ENCODE data around the gene ELOF1.
A peak's percentile ranks its signal among the peaks of the same experiment; 100 is the strongest.
"Not testable (repeated sequence)": the region's sequence is repeated elsewhere in the genome, so short reads cannot be mapped to it uniquely, and the experiment has no call there.

Gene ELOF1

GRCh38 chr19:11558881-11559828 lies at the start of gene ELOF1:
TSS of gene ELOF1 (minus strand) at chr19:11559230. CDS start at chr19:11554347, 4,883 bp downstream.
- DNase-seq: peak; percentile 93

- no peak for DNase-seq
Observed at GRCh38 chr19:11606484-11606883, 47.5 kb upstream of the ELOF1 start.

- not testable (repeated sequence) for DNase-seq
Observed at GRCh38 chr19:11599704-11600103, 40.7 kb upstream of the ELOF1 start.

- no peak for DNase-seq
Observed at GRCh38 chr19:11598746-11599145, 39.7 kb upstream of the ELOF1 start.

GRCh38 chr19:11598103-11598483 lies 39.1 kb upstream of the ELOF1 start:
- no peak for DNase-seq

GRCh38 chr19:11597202-11598102 lies 38.4 kb upstream of the ELOF1 start, which contains the start of gene ZNF627:
TSS of gene ZNF627 (plus strand) at chr19:11597483. CDS start at chr19:11597628, 145 bp downstream.
- DNase-seq: peak; percentile 91

GRCh38 chr19:11596156-11596555 lies 37.1 kb upstream of the ELOF1 start:
- no peak for DNase-seq

GRCh38 chr19:11594084-11594483 lies 35.1 kb upstream of the ELOF1 start:
- no peak for DNase-seq

GRCh38 chr19:11587975-11588631 lies 29.1 kb upstream of the ELOF1 start:
- peak; percentile 28 for DNase-seq

GRCh38 chr19:11587302-11587974 lies 28.4 kb upstream of the ELOF1 start:
- peak; percentile 28 for DNase-seq

- DNase-seq: no peak
Observed at GRCh38 chr19:11586331-11586730, 27.3 kb upstream of the ELOF1 start.

GRCh38 chr19:11581740-11582139 lies 22.7 kb upstream of the ELOF1 start:
- DNase-seq: no peak

- no peak for DNase-seq
Observed at GRCh38 chr19:11580116-11580515, 21.1 kb upstream of the ELOF1 start.

GRCh38 chr19:11578258-11579142 lies 19.5 kb upstream of the ELOF1 start:
- DNase-seq: no peak

- DNase-seq: no peak
Observed at GRCh38 chr19:11577451-11578257, 18.6 kb upstream of the ELOF1 start, which contains the start of gene ACP5. TSS of gene ACP5 (minus strand) at chr19:11577645. CDS start at chr19:11577317, 328 bp downstream.

- no peak for DNase-seq
Observed at GRCh38 chr19:11576227-11576626, 17.2 kb upstream of the ELOF1 start.

GRCh38 chr19:11574689-11575088 lies 15.7 kb upstream of the ELOF1 start:
- DNase-seq: no peak

GRCh38 chr19:11573763-11574162 lies 14.7 kb upstream of the ELOF1 start:
- not testable (repeated sequence) for DNase-seq

GRCh38 chr19:11573354-11573753 lies 14.3 kb upstream of the ELOF1 start:
- DNase-seq: not testable (repeated sequence)

GRCh38 chr19:11570039-11570462 lies 11.0 kb upstream of the ELOF1 start:
- DNase-seq: no peak

Data from SHP77 treated with DMSO at 0.1 percent for 48 hours (cell line).